GM19239 (cell line): Measurements from ENCODE around the gene ABCC10.
"Not testable (repeated sequence)": the region's sequence is repeated elsewhere in the genome, so short reads cannot be mapped to it uniquely, and the experiment has no call there.

Source experiments
- DNase-seq: peaks from one replicate; pipeline ENCODE4 v3.0.0; 2011; ENCODE audit warnings: low spot score; ENCODE audit not compliant: insufficient read length
- FAIRE-seq: peaks from 2 replicates; lab custom pipeline; 2011; peaks lifted over from hg19 to GRCh38; lab: Jason Lieb, UNC

ABCC10 gene, protein sequence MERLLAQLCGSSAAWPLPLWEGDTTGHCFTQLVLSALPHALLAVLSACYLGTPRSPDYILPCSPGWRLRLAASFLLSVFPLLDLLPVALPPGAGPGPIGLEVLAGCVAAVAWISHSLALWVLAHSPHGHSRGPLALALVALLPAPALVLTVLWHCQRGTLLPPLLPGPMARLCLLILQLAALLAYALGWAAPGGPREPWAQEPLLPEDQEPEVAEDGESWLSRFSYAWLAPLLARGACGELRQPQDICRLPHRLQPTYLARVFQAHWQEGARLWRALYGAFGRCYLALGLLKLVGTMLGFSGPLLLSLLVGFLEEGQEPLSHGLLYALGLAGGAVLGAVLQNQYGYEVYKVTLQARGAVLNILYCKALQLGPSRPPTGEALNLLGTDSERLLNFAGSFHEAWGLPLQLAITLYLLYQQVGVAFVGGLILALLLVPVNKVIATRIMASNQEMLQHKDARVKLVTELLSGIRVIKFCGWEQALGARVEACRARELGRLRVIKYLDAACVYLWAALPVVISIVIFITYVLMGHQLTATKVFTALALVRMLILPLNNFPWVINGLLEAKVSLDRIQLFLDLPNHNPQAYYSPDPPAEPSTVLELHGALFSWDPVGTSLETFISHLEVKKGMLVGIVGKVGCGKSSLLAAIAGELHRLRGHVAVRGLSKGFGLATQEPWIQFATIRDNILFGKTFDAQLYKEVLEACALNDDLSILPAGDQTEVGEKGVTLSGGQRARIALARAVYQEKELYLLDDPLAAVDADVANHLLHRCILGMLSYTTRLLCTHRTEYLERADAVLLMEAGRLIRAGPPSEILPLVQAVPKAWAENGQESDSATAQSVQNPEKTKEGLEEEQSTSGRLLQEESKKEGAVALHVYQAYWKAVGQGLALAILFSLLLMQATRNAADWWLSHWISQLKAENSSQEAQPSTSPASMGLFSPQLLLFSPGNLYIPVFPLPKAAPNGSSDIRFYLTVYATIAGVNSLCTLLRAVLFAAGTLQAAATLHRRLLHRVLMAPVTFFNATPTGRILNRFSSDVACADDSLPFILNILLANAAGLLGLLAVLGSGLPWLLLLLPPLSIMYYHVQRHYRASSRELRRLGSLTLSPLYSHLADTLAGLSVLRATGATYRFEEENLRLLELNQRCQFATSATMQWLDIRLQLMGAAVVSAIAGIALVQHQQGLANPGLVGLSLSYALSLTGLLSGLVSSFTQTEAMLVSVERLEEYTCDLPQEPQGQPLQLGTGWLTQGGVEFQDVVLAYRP (N-terminal part only)

DNA sequence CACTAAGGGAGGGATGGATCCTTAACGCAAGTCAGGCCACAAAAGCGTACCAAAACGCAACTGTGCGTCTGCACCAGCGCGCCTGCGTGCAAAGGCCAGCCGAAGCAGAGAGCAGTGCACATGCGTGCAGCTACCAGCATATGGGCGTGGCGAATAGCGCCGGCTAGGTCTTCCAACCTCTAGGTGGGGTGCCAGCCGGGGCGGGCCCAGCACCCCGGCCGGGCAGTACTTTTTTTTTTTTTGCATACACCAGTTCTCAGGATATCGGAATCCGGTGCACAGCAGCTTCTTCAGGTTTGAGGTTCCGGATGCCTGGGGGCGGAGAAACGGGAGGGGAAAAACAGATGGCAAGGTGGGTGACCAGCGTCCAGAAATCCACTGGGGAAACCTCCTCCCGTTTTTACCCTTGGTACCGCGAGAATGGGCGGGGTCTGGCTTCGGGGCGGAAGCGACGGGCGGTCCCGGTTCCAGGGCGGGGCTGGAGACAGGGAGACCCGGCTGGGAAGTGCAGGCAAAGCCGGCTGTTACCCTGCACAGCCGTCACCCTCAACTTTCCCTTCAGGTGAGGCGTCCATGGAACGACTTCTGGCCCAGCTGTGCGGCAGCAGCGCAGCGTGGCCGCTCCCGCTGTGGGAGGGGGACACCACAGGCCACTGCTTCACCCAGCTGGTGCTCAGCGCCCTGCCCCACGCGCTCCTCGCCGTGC lies at the start of gene ABCC10:
Gene ABCC10, plus strand, starts transcription at position 136 of the 706 bp plus-strand sequence. Its CDS starts 438 bp downstream, at position 574.
- peak; percentile 99 for FAIRE-seq

DNA sequence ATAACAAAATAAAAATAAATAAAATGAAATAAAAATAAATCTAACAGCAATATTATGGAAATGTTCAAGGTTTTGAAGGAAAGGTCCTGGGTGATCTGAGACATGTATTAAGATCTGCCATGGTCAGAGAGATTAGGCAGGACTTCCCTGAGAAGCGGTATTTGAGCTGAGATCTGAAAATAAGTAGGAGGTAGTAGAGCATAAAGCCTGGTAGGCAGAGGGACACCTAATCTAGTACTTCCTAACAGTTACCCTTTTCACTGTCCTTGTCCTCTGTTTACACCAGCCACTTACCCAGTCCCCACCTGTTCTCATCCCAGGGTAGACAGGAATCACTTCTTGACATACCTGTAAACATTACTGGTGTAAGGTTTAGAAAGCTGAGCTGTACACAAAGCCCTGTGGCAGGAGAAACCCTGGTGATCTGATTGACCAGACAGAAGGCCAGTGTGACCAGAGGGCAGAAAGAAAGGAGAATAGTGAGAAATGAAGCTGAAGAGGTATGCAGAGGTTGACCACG lies 49.6 kb upstream of the ABCC10 start:
- FAIRE-seq (peak; percentile 40), DNase-seq (no peak)

More for the DNA sequence above, at the start of gene ABCC10:
- DNase-seq = peak; percentile 97

- DNase-seq (no peak), FAIRE-seq (peak; percentile 42)
These were observed 48.7 kb upstream of the ABCC10 start for GRCh38 chr6:43378631-43379030.

- not testable (repeated sequence) for FAIRE-seq, DNase-seq
These were observed 46.5 kb upstream of the ABCC10 start for GRCh38 chr6:43380858-43381257.

- DNase-seq (no peak), FAIRE-seq (peak; percentile 42)
These were observed 44.2 kb upstream of the ABCC10 start for GRCh38 chr6:43383021-43383667.

DNA sequence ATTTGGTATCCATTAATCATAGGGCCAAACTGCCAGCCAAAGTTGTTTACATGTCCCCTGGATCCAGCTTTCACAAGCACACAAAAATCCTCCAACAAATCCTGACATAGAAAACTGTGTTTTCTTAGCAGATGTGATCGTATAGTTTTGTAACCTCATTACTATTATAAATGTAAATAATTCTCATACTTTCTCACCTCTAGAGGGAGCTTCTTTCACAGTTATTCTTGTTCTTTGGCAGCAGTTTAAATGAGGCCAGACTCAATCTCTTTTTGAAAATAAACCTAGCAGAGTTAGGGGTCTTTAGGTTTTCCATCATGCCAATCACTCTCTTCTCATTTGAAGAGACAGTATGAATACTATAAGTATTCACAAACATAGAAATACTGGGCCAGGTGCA lies 40.8 kb upstream of the ABCC10 start:
- DNase-seq = no peak
- FAIRE-seq = peak; percentile 23

- DNase-seq (no peak), FAIRE-seq (no peak)
These were observed 37.5 kb upstream of the ABCC10 start for GRCh38 chr6:43389730-43390295.

DNA sequence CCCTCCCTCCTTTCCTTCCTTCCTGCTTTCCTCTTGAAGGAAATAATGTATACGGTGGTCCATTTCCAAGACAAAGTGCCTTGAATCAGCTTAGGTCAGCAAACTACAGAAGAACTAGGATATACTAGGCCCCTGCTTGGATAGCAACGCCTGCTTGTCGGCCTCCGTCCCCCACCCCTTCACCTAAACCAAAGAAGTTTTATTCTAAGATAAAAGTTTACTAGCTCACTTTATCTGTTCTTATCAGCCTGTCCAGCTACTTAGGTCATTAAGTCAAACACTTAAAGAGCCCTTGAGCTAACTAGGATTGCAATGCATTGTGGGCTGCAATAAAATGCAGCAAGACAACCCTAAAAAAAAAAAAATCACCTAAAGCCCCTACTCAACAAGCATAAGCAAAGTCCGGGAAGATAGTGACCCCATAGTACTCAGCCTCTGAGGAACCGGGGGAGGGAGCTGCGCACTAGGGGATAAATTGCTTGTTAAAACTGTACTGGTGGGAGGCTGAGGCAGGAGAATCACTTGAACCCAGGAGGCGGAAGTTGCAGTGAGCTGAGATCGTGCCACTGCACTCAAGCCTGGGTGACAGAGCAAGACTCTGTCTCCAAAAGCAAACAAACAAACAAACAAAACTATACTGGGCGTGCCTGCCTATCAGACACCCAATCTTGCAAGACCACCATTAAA lies 36.4 kb upstream of the ABCC10 start:
- not testable (repeated sequence) for FAIRE-seq, DNase-seq

GRCh38 chr6:43391440-43392031 lies 35.8 kb upstream of the ABCC10 start:
- no peak for DNase-seq
- peak; percentile 79 for FAIRE-seq

GRCh38 chr6:43393133-43393532 lies 34.2 kb upstream of the ABCC10 start:
- DNase-seq, FAIRE-seq: not testable (repeated sequence)

DNA sequence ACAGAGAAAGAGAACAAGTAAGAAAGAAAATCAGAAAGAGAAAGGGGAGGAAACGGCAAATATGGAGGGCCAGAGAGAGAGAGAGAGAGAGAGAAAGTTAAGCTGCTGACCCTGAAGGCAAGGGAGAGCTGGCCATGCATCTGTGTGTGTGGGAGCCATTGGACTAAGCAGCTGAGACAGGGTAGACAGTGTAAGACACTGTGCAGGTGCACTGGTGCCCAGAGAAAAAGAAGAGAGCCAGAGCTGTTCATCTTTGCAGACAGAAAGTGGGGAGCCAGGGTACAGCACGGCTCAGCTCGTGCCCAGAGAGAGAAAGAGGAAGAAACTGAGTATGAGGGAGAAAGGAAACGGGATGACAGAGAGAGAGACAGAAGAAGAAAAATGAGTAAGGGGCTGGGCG lies 33.7 kb upstream of the ABCC10 start:
- no peak for DNase-seq
- FAIRE-seq = peak; percentile 35

DNA sequence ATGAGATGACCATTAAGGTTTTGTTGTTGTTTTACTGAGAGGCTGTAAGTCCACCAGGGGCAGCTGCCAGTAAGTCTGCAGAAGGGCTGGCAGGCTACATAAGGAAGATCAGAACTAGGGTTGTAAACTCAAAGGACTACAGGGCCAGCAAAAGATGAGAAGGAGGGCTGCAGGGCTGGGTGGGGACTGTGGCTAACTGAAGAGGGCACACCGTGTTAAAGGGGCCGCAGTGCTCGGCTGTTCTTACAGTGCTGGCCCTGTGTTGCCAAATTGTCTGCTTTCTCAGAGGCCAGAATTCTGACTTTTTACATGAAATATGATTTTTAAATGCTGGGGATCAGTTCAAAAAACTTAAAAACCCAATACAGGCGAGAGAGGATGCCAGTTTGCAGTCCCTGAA lies 32.4 kb upstream of the ABCC10 start:
- FAIRE-seq (no peak), DNase-seq (no peak)

DNA sequence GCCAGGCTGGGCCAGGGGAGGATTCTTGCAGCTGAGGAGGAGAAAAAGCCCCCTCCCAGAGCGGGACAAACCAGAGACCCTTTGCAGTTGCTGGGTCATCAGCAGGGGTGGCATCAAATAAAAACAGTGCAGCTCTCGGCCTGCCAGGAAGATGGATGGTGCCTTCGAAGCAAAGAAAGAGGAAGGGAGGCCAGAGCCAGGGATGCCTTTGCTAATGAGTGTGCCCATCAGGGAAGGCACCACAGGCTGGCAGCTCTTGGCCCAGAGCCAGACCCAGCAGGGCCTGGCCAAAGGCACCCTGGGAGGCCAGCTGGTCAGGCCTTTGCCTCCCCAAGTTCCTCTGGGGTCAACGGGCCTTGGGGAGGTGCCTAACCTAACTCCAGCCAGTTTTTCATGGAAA lies 31.6 kb upstream of the ABCC10 start:
- DNase-seq (no peak), FAIRE-seq (no peak)

DNA sequence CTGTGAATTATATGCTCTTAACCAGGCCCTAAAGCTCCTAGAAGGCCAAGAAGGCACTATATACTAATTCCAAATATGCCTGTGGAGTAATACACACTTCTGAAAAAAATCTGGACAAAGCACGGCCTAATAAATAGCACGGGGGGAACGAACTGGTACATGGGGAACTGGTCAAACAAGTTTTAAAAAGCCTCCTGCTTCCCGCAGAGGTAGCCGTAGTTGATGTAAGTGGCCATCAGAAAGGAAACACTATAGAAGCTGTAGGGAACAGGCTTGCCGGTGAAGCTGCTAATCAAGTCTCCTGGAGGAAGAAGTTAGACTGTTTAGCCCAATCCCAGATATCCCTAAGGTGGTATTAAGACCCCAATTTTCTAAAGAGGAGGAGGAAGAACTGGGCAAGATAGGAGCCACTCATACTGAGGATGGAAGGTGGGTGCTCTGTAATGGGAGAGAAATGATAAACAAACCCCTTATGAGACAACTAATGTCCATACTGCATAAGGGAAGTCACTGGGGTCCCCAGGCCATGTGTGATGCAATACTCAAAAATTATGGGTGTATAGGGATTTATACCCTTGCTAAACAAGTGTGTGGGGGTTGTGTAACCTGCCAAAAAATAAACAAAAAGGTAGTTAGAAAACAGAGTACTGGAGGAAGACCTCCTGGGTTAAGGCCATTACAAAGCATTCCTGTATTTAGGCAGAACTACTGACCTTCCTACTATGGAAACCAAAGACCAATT lies 30.8 kb upstream of the ABCC10 start:
- DNase-seq = no peak
- no peak for FAIRE-seq

- no peak for DNase-seq
- no peak for FAIRE-seq
These were observed 27.3 kb upstream of the ABCC10 start for GRCh38 chr6:43399932-43400487.

DNA sequence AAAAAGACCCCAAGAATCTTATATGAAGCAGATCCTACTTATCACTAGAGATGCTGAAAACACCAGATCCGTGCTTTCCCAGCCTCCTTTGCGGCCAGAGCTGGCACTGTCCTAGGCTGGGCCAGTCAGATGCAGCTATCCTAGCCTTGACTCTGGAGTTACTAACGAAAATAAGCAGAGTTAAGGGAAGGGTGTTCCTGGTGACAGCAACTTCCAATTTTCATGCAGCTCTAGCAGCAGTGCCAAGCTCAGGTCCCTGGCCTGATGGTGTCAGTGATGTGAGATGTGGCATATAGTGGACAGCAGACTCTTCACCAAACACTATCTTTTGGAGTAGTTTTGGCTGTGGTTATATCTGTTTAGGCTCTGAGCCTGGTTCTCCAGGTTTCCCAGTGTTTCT lies 25.6 kb upstream of the ABCC10 start:
- DNase-seq (no peak), FAIRE-seq (no peak)

DNA sequence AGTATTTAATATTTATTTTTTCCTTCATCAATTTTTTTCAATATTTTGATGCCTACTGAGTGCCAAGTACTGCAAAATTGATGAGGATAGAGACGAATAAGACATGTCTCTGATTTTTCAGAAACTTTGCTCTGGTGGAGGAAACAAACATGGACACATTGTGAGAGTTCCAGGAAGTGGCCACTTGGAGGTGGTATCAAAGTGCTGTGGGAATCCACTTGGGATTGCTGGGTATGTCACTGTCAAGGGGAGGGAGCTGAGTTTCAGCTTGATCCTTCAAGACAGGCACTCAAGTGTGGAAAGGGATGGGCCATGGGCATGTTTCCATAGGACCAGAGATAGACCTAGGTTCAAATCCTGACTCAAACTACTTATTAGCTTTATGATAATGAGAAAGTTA lies 24.5 kb upstream of the ABCC10 start:
- FAIRE-seq (no peak), DNase-seq (no peak)
